Stimulated activated CD8-positive, alpha-beta memory T cell treated with anti-CD3 and anti-CD28 coated beads, Interleukin-15, amount 100 ng/mL, for 24 hours (primary cell): ENCODE results near the gene COL4A6.

Experiments
- DNase-seq: peaks from one replicate; pipeline ENCODE4 v3.0.0-alpha.2; 2020; ENCODE audit warnings: low read depth

COL4A6 gene

DNA sequence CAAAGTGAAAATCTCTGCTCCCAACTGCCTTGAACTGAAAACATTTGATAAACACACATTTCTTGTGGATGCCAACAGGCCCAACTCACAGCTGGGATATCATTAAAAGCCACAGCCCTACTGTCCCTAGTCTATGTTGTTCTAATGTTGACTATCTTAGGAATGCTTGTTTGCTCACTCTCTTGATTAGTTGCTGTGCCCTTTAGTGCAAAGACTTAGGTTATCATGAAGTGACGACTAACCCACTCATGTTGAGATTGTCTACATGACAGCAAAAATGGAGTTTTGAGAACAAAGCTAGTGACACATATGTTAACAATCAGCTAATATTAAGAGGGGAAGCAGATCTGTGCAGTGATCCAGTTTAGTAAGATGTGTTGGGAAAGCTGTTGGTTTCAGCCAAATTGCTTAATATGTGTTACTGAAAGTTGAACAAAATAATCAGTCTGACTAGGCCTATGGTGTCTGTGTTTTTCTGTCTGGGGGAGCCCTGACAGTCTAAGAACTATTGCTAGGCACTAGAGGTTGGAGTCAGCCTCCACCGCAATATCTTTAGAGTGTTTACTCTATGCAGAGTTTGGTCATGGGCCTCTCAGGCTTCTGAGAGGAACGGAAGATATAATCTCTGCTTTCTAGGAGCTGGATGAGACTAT is 221.2 kb downstream of the COL4A6 start:
- no peak for DNase-seq

DNA sequence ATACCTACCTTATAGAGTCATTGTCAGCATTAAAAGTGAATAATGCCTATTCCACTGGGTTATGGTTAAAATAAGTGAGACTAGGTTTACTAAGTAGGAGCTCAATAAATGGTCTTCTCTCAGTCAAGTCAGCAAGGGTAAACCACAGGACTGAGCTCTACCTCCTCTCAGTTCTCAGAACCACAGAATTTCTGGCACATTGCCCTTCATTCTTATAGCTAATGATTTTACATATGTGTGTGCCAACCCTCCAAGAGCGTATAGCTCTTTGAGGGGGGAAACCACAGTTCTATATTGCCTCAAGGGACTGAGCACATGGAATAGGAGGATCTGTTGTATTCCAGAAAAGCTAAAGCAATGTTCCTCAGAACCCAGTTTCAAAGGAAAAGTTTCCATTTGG is 221.8 kb downstream of the COL4A6 start:
- no peak for DNase-seq

DNA sequence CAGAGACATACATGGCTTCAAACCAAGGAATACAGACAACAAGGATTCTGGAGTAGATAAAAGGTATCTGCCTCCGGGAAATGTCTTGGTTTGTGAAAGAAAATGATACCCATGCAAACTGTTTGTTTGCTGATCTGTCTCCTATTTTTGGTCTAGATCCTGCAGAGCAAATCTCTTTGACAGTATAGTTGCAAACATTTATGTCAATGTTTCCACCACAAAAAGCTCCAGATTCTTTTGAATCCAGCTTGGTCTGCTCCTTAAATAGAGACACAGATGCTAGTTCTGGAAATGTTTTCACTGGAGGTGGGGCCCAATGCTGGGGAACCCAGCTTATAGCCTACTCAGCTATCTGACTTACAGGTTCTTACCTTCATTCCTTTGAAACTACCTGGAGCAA is 226.9 kb downstream of the COL4A6 start:
- no peak for DNase-seq

DNA sequence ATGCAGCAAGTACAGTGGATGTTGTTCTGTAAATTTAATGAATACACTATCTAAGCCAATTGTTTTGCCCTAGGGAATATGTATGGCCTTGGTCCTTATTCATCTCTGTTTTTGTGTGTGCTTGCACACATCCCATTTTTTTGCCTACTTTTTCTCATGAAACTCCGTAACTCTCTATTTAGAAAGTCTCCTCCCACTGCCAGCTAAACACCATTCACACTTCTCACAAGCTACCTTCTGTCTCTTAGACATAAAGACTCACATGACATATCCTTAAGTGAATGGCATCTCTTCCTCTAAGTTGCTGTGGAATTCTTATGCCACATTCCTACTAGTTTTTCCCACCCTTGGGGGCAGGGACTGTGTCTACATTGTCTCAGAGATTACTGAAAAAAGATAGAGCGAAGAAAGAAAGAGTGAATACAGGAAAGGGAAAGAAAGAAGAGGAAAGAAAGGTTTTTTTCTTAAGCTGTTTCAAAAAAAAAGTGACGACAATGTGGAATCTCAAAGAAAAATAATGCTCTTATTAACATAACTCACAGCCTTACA is 229.1 kb downstream of the COL4A6 start:
- DNase-seq: no peak

DNA sequence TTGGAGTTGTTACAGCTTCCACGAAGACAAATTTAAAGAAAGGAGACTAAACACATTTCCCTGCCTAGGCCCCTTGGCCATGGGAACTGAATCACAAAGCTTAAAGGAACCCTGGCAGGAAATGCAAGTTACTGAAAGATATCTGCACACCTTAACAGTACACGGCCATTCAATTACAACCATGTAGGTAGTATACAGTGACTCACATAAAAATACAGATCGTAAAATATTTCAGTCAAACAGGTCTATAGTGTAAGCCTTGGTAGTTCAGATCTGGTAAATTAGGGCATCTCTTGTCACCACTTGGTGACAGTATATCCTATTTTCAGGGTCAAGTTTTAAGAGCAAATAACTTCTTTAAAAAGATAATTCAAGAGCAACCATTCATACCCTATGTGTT is 234.7 kb downstream of the COL4A6 start:
- DNase-seq: no peak

DNA sequence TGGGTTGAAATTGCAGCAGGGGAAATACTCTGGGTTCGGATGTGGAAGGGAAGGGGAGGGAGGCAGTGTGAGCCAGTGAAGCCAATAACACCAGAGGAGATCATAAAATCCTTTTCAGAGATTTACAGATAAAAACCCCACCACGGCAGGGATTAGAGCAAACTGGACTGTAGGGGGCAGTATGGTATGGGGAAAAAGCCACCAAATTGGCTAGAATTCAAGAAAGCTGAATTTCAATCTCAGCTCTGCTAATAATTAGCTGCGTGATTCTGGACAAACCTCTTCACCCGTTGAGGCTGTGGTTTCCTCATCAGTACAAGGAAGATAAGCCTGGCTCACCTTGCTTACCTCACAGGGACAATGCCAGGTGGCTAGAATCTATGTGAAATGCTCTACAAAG is 238.5 kb downstream of the COL4A6 start:
- no peak for DNase-seq

DNA sequence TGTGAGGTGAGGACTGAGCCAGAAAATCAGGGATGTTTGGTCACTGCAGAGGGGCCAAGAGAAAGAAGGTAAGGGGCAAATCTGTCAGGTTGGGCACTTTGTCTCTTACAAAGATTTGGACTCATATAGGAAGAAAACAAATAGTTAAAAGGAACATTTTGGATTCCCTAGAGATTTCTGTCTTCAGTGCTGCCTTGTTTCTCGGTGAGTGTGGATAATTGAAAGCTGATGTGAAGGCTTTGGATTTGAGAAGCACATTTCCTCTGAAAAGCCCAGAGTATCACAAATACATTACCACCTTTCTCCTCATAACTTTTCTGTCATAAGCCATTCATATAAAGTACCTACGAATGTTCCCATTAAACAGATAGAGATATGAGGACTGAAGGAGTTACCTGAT is 239.2 kb downstream of the COL4A6 start:
- no peak for DNase-seq

DNA sequence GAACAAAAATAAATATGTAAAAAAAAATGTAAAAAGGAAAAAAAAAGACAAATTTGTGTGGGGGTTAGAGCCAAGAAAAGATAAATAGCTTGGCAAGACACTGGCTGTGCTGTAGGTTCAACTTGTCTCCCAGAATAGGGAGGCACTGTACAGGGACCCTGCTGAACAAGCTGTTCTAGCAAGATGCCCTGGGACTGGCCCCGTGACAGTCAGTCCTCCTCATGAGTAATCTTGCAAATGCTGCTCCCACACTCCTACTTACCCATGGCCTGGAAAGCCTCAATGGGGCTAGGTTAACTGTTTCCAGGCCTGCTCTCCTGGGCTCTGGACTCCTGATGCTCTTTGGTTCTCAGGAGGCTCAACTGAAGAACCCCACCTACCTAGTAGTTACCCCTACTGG is 239.8 kb downstream of the COL4A6 start:
- no peak for DNase-seq

DNA sequence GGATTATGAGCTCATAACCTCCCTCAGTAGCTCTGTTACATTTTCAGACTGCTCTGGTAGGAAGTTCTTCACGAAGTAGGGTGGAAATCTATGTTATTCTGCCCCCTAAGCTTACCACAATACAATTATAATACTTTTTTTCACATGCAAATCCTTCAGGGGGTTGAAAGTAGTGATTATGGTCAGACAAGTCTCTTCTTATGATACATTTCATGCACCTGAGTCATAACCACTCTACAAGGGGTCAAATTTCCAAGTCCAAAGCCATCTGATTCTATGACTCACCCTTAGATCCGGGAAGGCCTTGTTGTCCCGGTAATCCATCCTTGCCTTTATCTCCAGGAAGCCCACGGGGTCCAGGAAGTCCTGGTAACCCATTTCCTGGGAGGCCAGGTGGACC is 251.4 kb downstream of the COL4A6 start:
- no peak for DNase-seq

DNA sequence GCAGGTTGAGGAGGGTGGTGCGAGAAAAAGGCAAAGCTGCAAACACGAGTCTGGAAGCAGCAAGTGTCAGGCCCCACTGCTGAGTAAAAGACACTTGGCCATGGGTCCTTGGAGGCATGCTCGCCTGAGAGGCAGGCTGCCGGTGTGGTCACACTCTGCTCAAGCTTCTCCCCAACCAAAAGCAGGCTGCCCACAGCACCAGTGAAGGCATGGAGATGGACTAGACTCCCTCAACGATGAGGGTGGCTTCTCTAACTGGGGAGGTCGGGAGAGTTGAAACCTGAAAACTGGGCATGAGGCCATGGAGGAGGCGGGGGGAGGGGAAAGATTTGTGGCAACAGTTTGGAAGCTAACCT is 260.1 kb downstream of the COL4A6 start:
- no peak for DNase-seq

DNA sequence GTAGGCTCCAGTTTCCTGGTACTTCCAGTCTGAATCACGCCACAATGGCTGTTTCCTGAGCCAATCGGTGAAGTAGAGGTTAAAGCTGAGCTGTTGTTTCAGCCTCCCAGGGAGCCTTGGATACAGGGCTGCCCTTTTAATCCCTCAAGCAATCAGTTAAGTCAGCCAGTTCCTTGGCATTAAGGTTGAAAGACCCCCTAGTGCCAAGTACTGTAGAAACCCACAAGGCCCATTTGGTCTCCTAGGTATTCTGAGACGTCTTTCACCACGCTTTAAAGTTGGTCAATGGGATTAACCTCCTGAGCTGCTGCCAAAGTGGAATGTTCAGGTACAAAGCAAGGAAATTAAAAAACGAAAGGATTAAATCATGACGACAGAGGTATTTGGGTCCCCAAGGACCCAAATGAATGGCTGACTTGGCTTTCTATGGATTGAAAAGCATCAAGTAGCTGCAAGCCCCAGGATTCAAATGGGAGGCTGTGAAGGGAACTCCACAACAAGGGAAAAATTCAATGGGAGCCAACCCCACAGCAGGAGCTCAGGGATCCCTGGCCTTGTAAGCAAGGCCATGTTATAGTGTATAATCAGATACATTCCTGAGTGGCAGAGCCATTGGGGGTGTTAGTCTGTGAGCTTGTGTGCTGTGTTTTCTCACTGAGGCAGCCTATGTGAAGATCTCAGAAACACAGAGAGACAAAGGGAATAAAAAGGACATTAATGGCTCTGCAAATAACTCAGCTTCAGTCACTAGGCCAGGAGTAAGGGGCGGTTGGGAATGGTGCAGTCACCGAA is 260.7 kb downstream of the COL4A6 start:
- DNase-seq: no peak

DNA sequence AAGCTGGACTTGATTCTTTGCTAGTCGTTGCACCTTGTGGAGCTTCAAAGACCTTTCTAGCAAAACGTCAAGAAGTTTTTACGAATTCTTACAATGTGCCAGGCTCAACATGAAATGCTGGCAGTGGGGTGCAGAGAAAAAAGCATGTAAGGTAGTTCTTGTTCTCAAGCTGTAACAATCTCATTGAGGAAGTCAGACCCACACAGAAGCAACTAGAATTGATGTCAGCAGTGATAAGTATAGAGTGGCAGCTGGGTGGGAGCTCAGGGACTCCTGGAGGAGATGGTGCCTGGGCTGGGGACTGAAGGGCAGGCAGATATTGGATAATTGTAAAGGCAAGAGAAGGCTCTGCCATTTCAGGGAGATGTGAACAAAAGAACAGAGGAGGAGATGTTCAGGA is 264.3 kb downstream of the COL4A6 start:
- DNase-seq: no peak

DNA sequence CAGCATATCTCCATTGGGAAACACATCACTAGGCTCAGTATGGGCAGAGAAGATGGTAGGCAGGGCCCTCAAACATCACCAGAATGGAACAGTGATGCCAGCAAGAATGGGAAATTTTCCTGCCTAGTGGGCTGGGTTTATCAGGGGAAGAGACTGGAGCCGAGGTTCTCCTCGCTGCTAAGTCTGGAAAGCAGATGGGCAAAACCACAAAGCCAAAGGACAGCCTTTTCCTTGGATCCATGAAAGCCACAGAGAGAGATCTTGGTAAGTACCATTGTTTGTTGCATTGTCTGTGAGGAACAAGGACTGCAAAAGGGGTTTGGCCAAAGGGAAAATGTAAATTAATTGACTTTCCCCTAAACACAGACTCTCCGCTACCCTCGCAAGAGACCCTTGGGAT is 266.6 kb downstream of the COL4A6 start:
- DNase-seq: no peak

DNA sequence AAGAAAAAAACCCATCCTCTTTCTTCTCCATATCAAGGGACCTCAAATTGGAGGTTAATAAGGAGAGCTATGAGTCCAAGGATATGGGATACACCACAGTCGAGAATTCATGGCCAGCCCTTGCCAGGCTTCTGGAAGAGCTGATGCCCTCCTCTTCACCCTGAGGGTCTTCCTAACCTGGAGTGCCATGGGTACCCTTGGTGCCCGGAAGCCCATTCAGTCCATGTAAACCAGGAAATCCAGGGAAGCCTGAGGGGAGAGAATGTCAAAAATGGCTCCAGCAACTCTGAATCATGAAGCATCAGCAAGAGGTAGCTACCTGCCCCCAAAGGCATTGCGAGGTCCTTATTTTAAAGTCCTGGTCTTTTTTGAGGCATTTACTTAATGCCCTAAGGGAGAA is 268.5 kb downstream of the COL4A6 start:
- no peak for DNase-seq

DNA sequence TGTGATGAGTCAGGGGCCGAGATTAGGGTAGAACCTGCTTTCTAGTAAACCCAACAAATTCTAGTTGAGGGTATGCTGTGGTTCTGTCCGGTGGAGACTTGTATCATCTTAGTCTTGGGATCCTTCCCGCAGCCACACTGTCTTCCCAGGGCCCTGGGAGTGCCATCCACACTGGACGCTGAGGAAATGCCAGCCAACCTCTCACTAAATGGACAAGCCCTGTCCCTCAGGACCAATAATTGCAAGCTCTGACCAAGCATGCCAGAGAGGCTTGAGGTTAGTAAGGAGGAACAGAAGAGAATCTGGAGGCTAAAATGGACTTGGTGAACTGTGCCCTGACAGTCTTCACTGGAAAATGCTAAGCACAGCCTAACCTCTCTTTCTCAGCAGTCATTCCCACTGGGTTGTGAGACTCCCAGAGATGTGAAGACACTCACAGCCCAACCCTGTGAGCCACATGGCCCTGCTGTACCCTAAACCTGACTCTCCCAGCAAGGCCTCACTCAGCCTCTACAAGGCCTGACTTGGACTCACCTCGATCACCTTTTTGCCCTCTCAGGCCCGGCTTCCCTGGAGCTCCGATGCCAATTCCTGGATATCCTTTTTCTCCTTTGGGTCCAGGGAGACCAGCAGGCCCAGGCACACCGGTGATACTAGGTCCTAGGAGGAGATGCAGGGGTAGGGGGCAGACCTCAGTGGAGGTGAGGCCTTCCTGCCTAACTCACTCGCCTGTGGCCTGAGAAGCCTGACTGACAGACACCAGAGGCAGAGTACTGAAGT is 269.1 kb downstream of the COL4A6 start:
- no peak for DNase-seq

DNA sequence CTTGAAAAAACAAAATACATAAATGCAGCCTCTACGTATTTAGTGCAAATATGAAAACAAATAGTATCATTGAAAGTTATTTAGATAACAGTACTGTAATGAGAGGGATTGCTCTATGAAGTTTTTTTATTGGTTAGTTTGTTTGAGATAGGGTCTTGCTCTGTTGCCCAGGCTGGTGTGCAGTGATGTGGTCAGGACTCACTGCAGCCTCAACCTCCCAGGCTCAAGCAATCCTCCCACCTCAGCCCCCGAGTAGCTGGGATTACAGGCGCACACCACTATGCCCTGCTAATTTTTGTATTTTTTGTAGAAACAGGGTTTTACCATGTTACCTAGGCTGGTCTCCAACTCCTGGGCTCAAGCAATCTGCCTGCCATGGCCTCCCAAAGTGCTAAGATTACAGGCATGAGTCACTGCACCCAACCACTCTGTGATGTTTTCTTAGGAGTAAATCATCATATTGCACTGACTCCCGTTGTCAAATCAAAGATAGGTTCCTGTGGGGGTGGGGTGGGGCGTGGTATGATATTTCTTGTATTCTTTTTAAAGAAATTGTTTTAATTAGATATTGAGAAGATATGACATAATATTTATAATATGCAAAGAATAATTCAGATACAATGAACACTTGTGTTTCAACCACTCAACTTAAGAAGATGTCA is 270.9 kb downstream of the COL4A6 start:
- no peak for DNase-seq

DNA sequence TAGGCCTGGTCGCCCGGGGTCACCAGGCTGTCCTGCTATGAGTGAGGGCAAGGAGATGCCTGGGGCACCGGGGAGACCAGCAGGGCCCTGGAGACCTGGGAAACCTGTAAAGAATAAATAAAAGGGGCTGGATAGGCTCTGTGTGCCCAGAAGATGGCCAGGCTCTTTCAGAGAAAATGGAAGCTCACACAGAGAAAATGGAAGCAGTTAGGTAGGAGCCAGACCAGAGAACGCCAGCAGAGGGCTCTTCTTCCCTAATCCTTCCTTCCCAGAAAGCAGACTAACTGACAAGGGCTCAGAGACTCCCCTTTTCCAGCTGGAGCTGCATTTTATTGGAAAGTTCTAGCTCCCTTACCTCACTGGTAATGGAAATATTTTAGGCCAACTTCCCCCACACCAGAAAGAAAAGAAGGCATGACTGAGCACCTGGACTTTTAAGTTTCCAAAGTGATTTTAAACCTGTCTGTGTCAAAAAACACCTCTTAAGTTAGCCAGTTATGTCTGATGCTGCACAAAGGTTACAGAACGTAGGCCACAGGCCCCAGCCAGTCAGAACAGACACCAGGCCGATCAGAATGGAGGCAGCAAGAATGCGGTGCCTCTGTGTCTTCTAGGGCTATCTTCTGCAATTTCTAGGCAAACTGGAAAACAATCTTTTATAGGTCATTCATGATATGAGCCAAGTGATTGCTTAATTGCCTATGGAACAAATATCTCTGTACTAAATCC is 272.7 kb downstream of the COL4A6 start:
- no peak for DNase-seq

DNA sequence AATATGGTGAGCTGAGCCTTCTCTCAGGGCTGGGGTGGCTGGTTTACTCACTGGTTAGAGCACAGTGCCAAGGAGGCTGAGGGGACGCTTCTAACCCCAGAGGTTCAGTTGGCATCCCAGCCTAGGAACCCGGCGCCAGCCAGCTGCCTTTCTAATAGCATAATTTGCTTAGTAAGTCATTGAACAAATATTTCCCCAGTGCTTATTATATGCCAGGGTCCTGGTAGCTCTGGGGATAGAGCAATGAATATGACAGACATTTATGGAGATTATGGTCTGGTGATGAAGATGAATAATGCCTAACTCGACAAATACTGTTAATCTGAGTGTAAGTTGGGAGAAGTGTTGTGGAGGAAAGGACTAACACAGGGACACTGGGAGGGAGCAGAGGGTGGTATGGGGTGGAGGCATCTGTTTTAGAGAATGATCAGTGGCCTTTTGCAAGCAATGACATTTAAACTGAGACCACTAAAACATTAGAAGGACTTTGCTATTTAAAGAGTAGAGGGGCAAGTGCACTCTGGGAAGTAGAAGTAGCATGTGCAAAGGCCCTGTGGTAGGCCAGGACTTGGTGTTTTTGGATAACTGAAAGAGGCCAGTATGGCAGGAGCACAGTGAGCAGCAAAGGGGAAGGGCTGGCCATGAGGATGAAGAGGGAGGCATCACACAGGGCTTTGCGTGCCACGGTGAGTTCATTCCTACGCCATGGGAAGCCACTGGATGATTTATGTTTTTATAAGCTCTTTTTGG is 274.7 kb downstream of the COL4A6 start:
- DNase-seq: no peak

DNA sequence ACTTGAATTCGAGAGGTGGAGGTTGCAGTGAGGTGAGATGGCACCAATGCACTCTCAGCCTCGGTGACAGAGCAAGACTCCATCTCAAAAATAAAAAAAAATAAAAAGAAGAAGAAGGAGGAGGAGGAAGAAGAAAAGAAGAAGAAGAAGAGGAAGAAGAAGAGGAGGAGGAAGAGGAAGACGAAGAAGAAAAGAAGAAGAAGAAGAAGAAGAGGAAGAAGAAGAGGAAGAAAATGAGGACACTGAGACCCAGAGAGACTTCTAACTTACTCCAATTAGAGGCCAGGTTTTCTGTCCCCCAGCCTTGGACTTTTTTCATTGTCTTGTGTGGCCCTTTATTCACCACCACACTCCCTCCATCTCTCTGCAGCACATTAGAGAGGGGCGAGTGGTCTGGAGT is 276.0 kb downstream of the COL4A6 start:
- DNase-seq: no peak

DNA sequence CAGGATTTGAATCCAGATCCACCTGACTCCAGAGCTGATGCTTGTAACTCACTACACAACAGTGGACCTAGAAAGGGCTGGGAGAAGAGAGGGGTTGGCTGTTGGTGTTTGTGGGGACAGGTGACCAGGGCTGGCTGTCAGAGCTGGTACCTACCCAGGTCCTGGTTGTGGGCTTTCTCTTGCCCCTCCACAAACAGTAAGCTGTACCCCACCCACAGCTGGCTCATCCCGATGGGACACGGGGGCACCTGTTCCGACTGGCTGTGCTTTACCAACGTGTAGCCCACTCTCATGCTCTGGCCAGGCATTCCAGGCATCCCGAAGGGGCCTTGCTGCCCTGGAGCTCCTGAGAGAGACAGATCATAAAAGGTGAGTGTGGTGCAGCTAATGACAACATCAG is 277.9 kb downstream of the COL4A6 start:
- DNase-seq: no peak
